ENCODE data around the gene YY1. TPM values are rescaled to one million over a fixed set of nuclear protein-coding genes. Genes with fewer than 3 reads are reported as not detected.
"Not testable (repeated sequence)": the region's sequence is repeated elsewhere in the genome, so short reads cannot be mapped to it uniquely, and the experiment has no call there.

YY1 gene
- total RNA-seq, 1 donor from 2014 or later: 72.0 TPM

GRCh38 chr14:100279563-100279962, 40.6 kb downstream of the YY1 start:
- TF ChIP-seq CTCF (conservative IDR thresholded peaks at IDR 0.05): no peak
- peaks cover 3% of the 10 kb centered on the region for H3K36me3 Mint-ChIP-seq (ENCODE audit: low read depth)
- no peak for DNase-seq (ENCODE audit: low read depth, low spot score)
- H3K27me3 Mint-ChIP-seq (ENCODE audit: low read depth): peaks cover 2% of the 10 kb centered on the region
- H3K9me3 Mint-ChIP-seq: no peaks in the 10 kb centered on the region
- H3K27ac Mint-ChIP-seq (ENCODE audit: unreplicated experiment): no peak overlapping the region
- H3K4me3 Mint-ChIP-seq: no peak overlapping the region
- H3K4me1 Mint-ChIP-seq: peaks cover 28% of the 10 kb centered on the region

GRCh38 chr14:100281286-100282082, 42.5 kb downstream of the YY1 start:
- Mint-ChIP-seq H3K4me3 (peak overlapping the region; percentile 22), H3K27me3 (ENCODE audit: low read depth) (peaks cover 7% of the 10 kb centered on the region), H3K36me3 (ENCODE audit: low read depth) (peaks cover 3% of the 10 kb centered on the region), H3K27ac (ENCODE audit: unreplicated experiment) (peak overlapping the region; percentile 75), H3K4me1 (peaks cover 22% of the 10 kb centered on the region), H3K9me3 (no peaks in the 10 kb centered on the region)
- DNase-seq (ENCODE audit: low read depth, low spot score): no peak
- no peak for TF ChIP-seq CTCF (conservative IDR thresholded peaks at IDR 0.05)

- H3K27me3 Mint-ChIP-seq (ENCODE audit: low read depth): peaks cover 7% of the 10 kb centered on the region
- H3K4me3 Mint-ChIP-seq: peak overlapping the region; percentile 22
- no peak for TF ChIP-seq CTCF (conservative IDR thresholded peaks at IDR 0.05)
- H3K4me1 Mint-ChIP-seq: peaks cover 25% of the 10 kb centered on the region
- H3K9me3 Mint-ChIP-seq: no peaks in the 10 kb centered on the region
- peaks cover 3% of the 10 kb centered on the region for H3K36me3 Mint-ChIP-seq (ENCODE audit: low read depth)
- peak overlapping the region; percentile 75 for H3K27ac Mint-ChIP-seq (ENCODE audit: unreplicated experiment)
- no peak for DNase-seq (ENCODE audit: low read depth, low spot score)
Measured at GRCh38 chr14:100282083-100282350, 43.1 kb downstream of the YY1 start.

- no peaks in the 10 kb centered on the region for H3K36me3 Mint-ChIP-seq (ENCODE audit: low read depth)
- DNase-seq (ENCODE audit: low read depth, low spot score): no peak
Measured at GRCh38 chr14:100282766-100283419, 43.9 kb downstream of the YY1 start.

GRCh38 chr14:100283436-100283835, 44.5 kb downstream of the YY1 start:
- H3K27ac Mint-ChIP-seq (ENCODE audit: unreplicated experiment); H3K36me3 Mint-ChIP-seq (ENCODE audit: low read depth); H3K9me3 Mint-ChIP-seq; H3K27me3 Mint-ChIP-seq (ENCODE audit: low read depth); DNase-seq (ENCODE audit: low read depth, low spot score): not testable (repeated sequence)
- H3K4me1 Mint-ChIP-seq: peaks cover 31% of the 10 kb centered on the region
- peak overlapping the region; percentile 62 for H3K4me3 Mint-ChIP-seq

More at GRCh38 chr14:100282766-100283419, 43.9 kb downstream of the YY1 start:
- Mint-ChIP-seq H3K4me1 (peaks cover 32% of the 10 kb centered on the region), H3K4me3 (peak overlapping the region; percentile 62), H3K9me3 (no peaks in the 10 kb centered on the region), H3K27me3 (ENCODE audit: low read depth) (peaks cover 9% of the 10 kb centered on the region), H3K27ac (ENCODE audit: unreplicated experiment) (no peak overlapping the region)
- TF ChIP-seq CTCF (conservative IDR thresholded peaks at IDR 0.05): no peak
